SK-N-SH (cell line): ENCODE data around the gene TCFL5. TPM values are rescaled to one million over a fixed set of nuclear protein-coding genes. Genes with fewer than 3 reads are reported as not detected.

Source experiments
- CTCF ChIA-PET: fragments of 300-600, 350-600 bp; formaldehyde crosslinking; extraction: SDS; loops from one replicate; lab custom pipeline; 2021; lab: Yijun Ruan, JAX
- POLR2A ChIA-PET: fragments of 350-600 bp; sonication (Branson Sonifier 250); formaldehyde crosslinking; extraction: SDS; loops from one replicate; lab custom pipeline; 2020; ENCODE audit warnings: antibody characterized with exemption, inconsistent platforms; lab: Yijun Ruan, JAX
- DNase-seq: peaks from one replicate; pipeline ENCODE4 v3.0.0; 2012
- H2AFZ ChIP-seq: fragments of 200-600 bp; sonication (generic); 2 replicates; pipeline ENCODE4 v1.8.1; 2016; ENCODE audit warnings: antibody characterized with exemption, mild to moderate bottlenecking, low read depth
- H3F3A ChIP-seq: fragments of 200-600 bp; sonication (generic); replicated peaks from 2 replicates; pipeline ENCODE3; 2016; ENCODE audit warnings: antibody characterized with exemption, mild to moderate bottlenecking; ENCODE audit not compliant: insufficient read depth
- H3K27ac ChIP-seq, 2 experiments: fragments of 200-500 bp in 1 of 2; fragments of 200-600 bp in 1 of 2; sonication (Bioruptor generic) in 1 of 2; sonication (generic), shearing (Covaris generic) in 1 of 2; 2 replicates each; pipeline versions ENCODE4 v1.5.1 to v1.6.1; 2014 to 2016; ENCODE audit warnings: low read depth in 2 of 2, inconsistent platforms in 1 of 2, low read length in 1 of 2, mild to moderate bottlenecking in 1 of 2, mixed read lengths in 1 of 2
- H3K27me3 ChIP-seq: fragments of 200-600 bp; sonication (generic), shearing (Covaris generic); 2 replicates; pipeline ENCODE4 v1.6.1; 2016; ENCODE audit warnings: mixed run types; ENCODE audit not compliant: insufficient read depth
- H3K36me3 ChIP-seq, 2 experiments: fragments of 200-500 bp in 1 of 2; fragments of 200-600 bp in 1 of 2; sonication (Bioruptor generic) in 1 of 2; sonication (generic) in 1 of 2; replicated peaks in 1 of 2; 2 replicates each; pipeline versions ENCODE3 to v1.5.1; 2014 to 2016; ENCODE audit warnings: low read length in 1 of 2, mild to moderate bottlenecking in 1 of 2; ENCODE audit not compliant: insufficient read depth in 2 of 2, control insufficient read depth in 1 of 2
- H3K4me1 ChIP-seq, 2 experiments: fragments of 200-500 bp in 1 of 2; fragments of 200-600 bp in 1 of 2; sonication (Bioruptor generic) in 1 of 2; sonication (generic), shearing (Covaris generic) in 1 of 2; 2 replicates each; pipeline versions ENCODE4 v1.5.1 to v1.6.1; 2014 to 2016; ENCODE audit warnings: low read depth in 1 of 2, low read length in 1 of 2, mixed run types in 1 of 2; ENCODE audit not compliant: insufficient read depth in 2 of 2, control insufficient read depth in 1 of 2
- H3K4me2 ChIP-seq: fragments of 200-600 bp; sonication (generic), shearing (Covaris generic); 2 replicates; pipeline ENCODE4 v1.6.1; 2017; ENCODE audit warnings: mixed run types
- H3K4me3 ChIP-seq, 2 experiments: fragments of 200-500 bp in 1 of 2; fragments of 200-600 bp in 1 of 2; sonication (Bioruptor generic) in 1 of 2; sonication (generic), shearing (Covaris generic) in 1 of 2; 2 replicates each; pipeline versions ENCODE4 v1.5.1 to v1.8.1; 2014 to 2016; ENCODE audit warnings: low read depth in 2 of 2, inconsistent platforms in 1 of 2, low read length in 1 of 2, mild to moderate bottlenecking in 1 of 2, mixed read lengths in 1 of 2, moderate library complexity in 1 of 2
- H3K79me2 ChIP-seq: fragments of 200-600 bp; sonication (generic); 2 replicates; pipeline ENCODE4 v1.8.1; 2017; ENCODE audit warnings: mild to moderate bottlenecking; ENCODE audit not compliant: insufficient read depth
- H3K9ac ChIP-seq: fragments of 200-600 bp; sonication (generic); 2 replicates; pipeline ENCODE4 v1.6.1; 2017; ENCODE audit warnings: mixed run types
- H3K9me2 ChIP-seq: fragments of 200-600 bp; sonication (generic); 2 replicates; pipeline ENCODE4 v1.6.1; 2017; ENCODE audit warnings: mixed run types
- H3K9me3 ChIP-seq: fragments of 200-600 bp; sonication (generic); 2 replicates; pipeline ENCODE4 v1.6.1; 2017; ENCODE audit warnings: mixed run types, mild to moderate bottlenecking, moderate library complexity
- H4K20me1 ChIP-seq: fragments of 200-600 bp; sonication (generic); 2 replicates; pipeline ENCODE4 v1.6.1; 2017; ENCODE audit warnings: mild to moderate bottlenecking, mixed run types; ENCODE audit not compliant: insufficient read depth
- CTCF ChIP-seq: fragments of 200-600 bp; sonication (generic); IDR thresholded peaks from 2 replicates; pipeline ENCODE4 v1.6.1; 2017; ENCODE audit warnings: antibody characterized with exemption, mild to moderate bottlenecking, moderate library complexity
- EZH2phosphoT487 ChIP-seq: fragments of 200-600 bp; sonication (generic); IDR thresholded peaks from 2 replicates; pipeline ENCODE4 v1.6.1; 2017; ENCODE audit warnings: low read depth, mixed run types, mild to moderate bottlenecking, antibody characterized with exemption, moderate library complexity, borderline replicate concordance
- FOSL2 ChIP-seq: IDR thresholded peaks from 2 replicates; pipeline ENCODE4 v1.4.0; 2012; ENCODE audit warnings: low read depth, mild to moderate bottlenecking, moderate library complexity, borderline replicate concordance
- FOXJ3 ChIP-seq: sonication (generic); formaldehyde crosslinking; IDR thresholded peaks from 2 replicates; pipeline ENCODE4 v1.5.1; 2020; ENCODE audit warnings: mild to moderate bottlenecking, missing genetic modification reagents
- FOXM1 ChIP-seq: IDR thresholded peaks from 2 replicates; pipeline ENCODE4 v1.4.0; 2012; ENCODE audit warnings: low read depth, mild to moderate bottlenecking
- GATA2 ChIP-seq: sonication (generic); formaldehyde crosslinking; IDR thresholded peaks from 2 replicates; pipeline ENCODE4 v1.5.0; 2020; ENCODE audit warnings: mild to moderate bottlenecking, missing genetic modification reagents
- MAX ChIP-seq: IDR thresholded peaks from 2 replicates; pipeline ENCODE4 v1.4.0; 2012; ENCODE audit warnings: low read depth
- MXI1 ChIP-seq: IDR thresholded peaks from 2 replicates; pipeline ENCODE4 v1.6.1; 2012; ENCODE audit warnings: mild to moderate bottlenecking, low read depth, low read length, improper control_type of control experiment
- NRF1 ChIP-seq: IDR thresholded peaks from 2 replicates; pipeline ENCODE4 v1.6.1; 2012; ENCODE audit warnings: low read depth, mild to moderate bottlenecking, low read length
- POLR2AphosphoS5 ChIP-seq: IDR thresholded peaks from 2 replicates; pipeline ENCODE4 v1.6.1; 2012; ENCODE audit warnings: low read depth, low read length
- RXRA ChIP-seq: IDR thresholded peaks from 2 replicates; pipeline ENCODE4 v1.4.0; 2012; ENCODE audit warnings: low read depth, mild to moderate bottlenecking, borderline replicate concordance
- SMC3 ChIP-seq: IDR thresholded peaks from 2 replicates; pipeline ENCODE4 v1.6.1; 2012; ENCODE audit warnings: low read depth, low read length, improper control_type of control experiment
- TAF1 ChIP-seq: IDR thresholded peaks from 2 replicates; pipeline ENCODE4 v1.6.1; 2012; ENCODE audit warnings: low read depth, mild to moderate bottlenecking, low read length, moderate library complexity, borderline replicate concordance
- TCF12 ChIP-seq: IDR thresholded peaks from 2 replicates; pipeline ENCODE4 v1.4.0; 2012
- TEAD4 ChIP-seq: IDR thresholded peaks from 2 replicates; pipeline ENCODE4 v1.4.0; 2012; ENCODE audit warnings: mild to moderate bottlenecking, borderline replicate concordance; ENCODE audit not compliant: insufficient read depth
- USF1 ChIP-seq: IDR thresholded peaks from 2 replicates; pipeline ENCODE4 v1.4.0; 2012; ENCODE audit warnings: low read depth, borderline replicate concordance
- WGBS: methylation state at CpG from one replicate; pipeline ENCODE4 v1.1.6; 2017; ENCODE audit warnings: low lambda C conversion rate; 5-methylcytosine and 5-hydroxymethylcytosine counted together
- polyA plus RNA-seq, 3 experiments: library from polyadenylated mRNA; depleted of rRNA; stranded (reverse); fragments of >200 nt; gene quantifications; 2 replicates each; pipeline ENCODE4 v1.2.3, GENCODE V29; 2012
- TF ChIP-seq, protein P1 (sequence below): IDR thresholded peaks from 2 replicates; pipeline ENCODE4; 2012

The TCFL5 gene
- polyA plus RNA-seq, 1 of the 3 experiments (the other 2 are of a cell fraction), result 10.1 TPM

DNA sequence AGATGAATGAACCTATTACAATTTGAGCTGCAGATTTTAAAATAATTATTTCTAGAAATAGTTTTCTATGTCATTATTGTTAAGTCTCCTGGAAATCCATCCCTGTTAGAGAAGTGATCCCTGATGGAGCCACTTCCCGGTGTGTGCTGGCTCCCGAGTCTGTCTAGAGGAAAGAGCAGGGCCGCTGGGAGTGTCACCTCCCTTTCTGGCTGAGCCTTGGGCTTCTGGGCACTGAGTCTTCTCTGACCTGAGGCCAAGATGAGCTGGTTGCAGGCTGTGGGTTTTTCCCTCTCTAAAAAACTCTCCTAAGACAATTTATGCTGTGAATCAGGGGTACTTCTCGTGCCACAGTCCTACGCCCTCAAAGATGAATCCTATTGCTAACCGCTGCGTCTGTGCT is 28.8 kb upstream of the TCFL5 start:
- Histone ChIP-seq H3K4me1 (peaks cover 17 to 19% of the 10 kb centered on the region in 2 experiments), H3K79me2 (no peaks in the 10 kb centered on the region), H3K9ac (no peak overlapping the region), H3K9me2 (no peaks in the 10 kb centered on the region), H3K27ac (no peak overlapping the region), H2AFZ (no peak overlapping the region), H3F3A (peaks cover 30% of the 10 kb centered on the region), H3K4me2 (no peak overlapping the region), H3K36me3 (peaks cover 67 to 94% of the 10 kb centered on the region in 2 experiments), H3K4me3 (no peak overlapping the region), H3K9me3 (no peaks in the 10 kb centered on the region), H4K20me1 (peaks cover 4% of the 10 kb centered on the region; the same call in 1 of the 2 replicates), H3K27me3 (no peaks in the 10 kb centered on the region)
- DNase-seq, result no peak
- TF ChIP-seq FOSL2 (no peak), TAF1 (no peak), GATA2 (CRISPR knock-in tag) (no peak), FOXM1 (no peak), TCF12 (no peak), NRF1 (no peak), MAX (no peak), CTCF (no peak)
- TF ChIP-seq, protein P1, sequence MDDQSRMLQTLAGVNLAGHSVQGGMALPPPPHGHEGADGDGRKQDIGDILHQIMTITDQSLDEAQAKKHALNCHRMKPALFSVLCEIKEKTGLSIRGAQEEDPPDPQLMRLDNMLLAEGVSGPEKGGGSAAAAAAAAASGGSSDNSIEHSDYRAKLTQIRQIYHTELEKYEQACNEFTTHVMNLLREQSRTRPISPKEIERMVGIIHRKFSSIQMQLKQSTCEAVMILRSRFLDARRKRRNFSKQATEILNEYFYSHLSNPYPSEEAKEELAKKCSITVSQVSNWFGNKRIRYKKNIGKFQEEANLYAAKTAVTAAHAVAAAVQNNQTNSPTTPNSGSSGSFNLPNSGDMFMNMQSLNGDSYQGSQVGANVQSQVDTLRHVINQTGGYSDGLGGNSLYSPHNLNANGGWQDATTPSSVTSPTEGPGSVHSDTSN, result no peak
- CTCF ChIA-PET, result interaction anchor here (0.7 to 7.2 kb wide), 3 partner anchors 10 to 118 kb away, joined by 3 to 77 read pairs (median 3); no protein-coding TSS in a partner anchor
- POLR2A ChIA-PET, result no interaction called here
- 93% methylated on average over 6 of the region's 7 CpGs for WGBS

- no peak for DNase-seq
- peaks cover 67 to 93% of the 10 kb centered on the region in 2 experiments for H3K36me3 ChIP-seq
- no peak overlapping the region for H3K4me3 ChIP-seq
- peaks cover 17 to 19% of the 10 kb centered on the region in 2 experiments for H3K4me1 ChIP-seq
- CTCF ChIA-PET, result interaction anchor here (0.7 to 7.2 kb wide), 5 partner anchors 10 to 119 kb away, joined by 3 to 77 read pairs (median 3); no protein-coding TSS in a partner anchor
- H2AFZ ChIP-seq, result no peak overlapping the region
- no peak overlapping the region for H3K27ac ChIP-seq
- H3K9ac ChIP-seq, result no peak overlapping the region
- no peaks in the 10 kb centered on the region for H3K9me3 ChIP-seq
- peaks cover 30% of the 10 kb centered on the region for H3F3A ChIP-seq
- 97% methylated on average over 9 of the region's 9 CpGs for WGBS
- H3K27me3 ChIP-seq, result no peaks in the 10 kb centered on the region
- POLR2A ChIA-PET, result no interaction called here
- H3K9me2 ChIP-seq, result no peaks in the 10 kb centered on the region
- peaks cover 4% of the 10 kb centered on the region; the same call in 1 of the 2 replicates for H4K20me1 ChIP-seq
- TF ChIP-seq EZH2phosphoT487, result no peak
- no peak for TF ChIP-seq FOXM1
- no peak for TF ChIP-seq RXRA
- no peak for TF ChIP-seq MXI1
- TF ChIP-seq CTCF, result no peak
- no peak for TF ChIP-seq MAX
- no peak for TF ChIP-seq FOXJ3 (CRISPR knock-in tag)
- no peak for TF ChIP-seq POLR2AphosphoS5
- TF ChIP-seq TEAD4, result no peak
- TF ChIP-seq GATA2 (CRISPR knock-in tag), result no peak
- TF ChIP-seq USF1, result no peak
- no peak for TF ChIP-seq SMC3
- no peak for TF ChIP-seq TAF1
- no peak overlapping the region for H3K4me2 ChIP-seq
- H3K79me2 ChIP-seq, result no peaks in the 10 kb centered on the region
Observed at GRCh38 chr20:62889871-62890270, 28.2 kb upstream of the TCFL5 start.
